Activated CD4-positive, alpha-beta T cell treated with anti-CD3 and anti-CD28 coated beads for 24 hours (primary cell): Measurements from ENCODE around the gene TTC39C.
"Not testable (repeated sequence)": the region's sequence is repeated elsewhere in the genome, so short reads cannot be mapped to it uniquely, and the experiment has no call there.

Source experiments
- DNase-seq, 2 donors: peaks; one replicate each; pipeline ENCODE4 v3.0.0-alpha.2; 2020; ENCODE audit warnings: low read depth in 2 of 2

The TTC39C gene

GRCh38 chr18:24136967-24137373, 122.4 kb downstream of the TTC39C start:
- DNase-seq: no peak

- DNase-seq: no peak
Measured at GRCh38 chr18:24138409-24138788, 123.8 kb downstream of the TTC39C start.

GRCh38 chr18:24138789-24139616, 124.4 kb downstream of the TTC39C start, which contains the start of gene CABYR:
Gene CABYR (plus strand): TSS chr18:24139062. CDS start chr18:24143115, 4,053 bp downstream.
- peak; percentile 57 to 62 for DNase-seq

GRCh38 chr18:24140697-24141096, 126.1 kb downstream of the TTC39C start:
- no peak for DNase-seq

GRCh38 chr18:24142376-24142775, 127.8 kb downstream of the TTC39C start:
- no peak for DNase-seq

GRCh38 chr18:24149591-24149990, 135.0 kb downstream of the TTC39C start:
- DNase-seq: not testable (repeated sequence)

GRCh38 chr18:24153397-24153796, 138.8 kb downstream of the TTC39C start:
- DNase-seq: no peak

GRCh38 chr18:24157855-24158254, 143.3 kb downstream of the TTC39C start:
- no peak for DNase-seq

- no peak for DNase-seq
Measured at GRCh38 chr18:24160086-24160485, 145.5 kb downstream of the TTC39C start.

- no peak for DNase-seq
Measured at GRCh38 chr18:24161304-24161703, 146.8 kb downstream of the TTC39C start.

- no peak for DNase-seq
Measured at GRCh38 chr18:24168496-24168895, 153.9 kb downstream of the TTC39C start.

- DNase-seq: no peak
Measured at GRCh38 chr18:24170360-24170759, 155.8 kb downstream of the TTC39C start.

GRCh38 chr18:24173997-24174396, 159.4 kb downstream of the TTC39C start:
- no peak for DNase-seq

GRCh38 chr18:24176727-24177416, 162.3 kb downstream of the TTC39C start:
- DNase-seq: peak; percentile 33 to 49

GRCh38 chr18:24177499-24178133, 163.1 kb downstream of the TTC39C start:
- DNase-seq: no peak

- no peak for DNase-seq
Measured at GRCh38 chr18:24180048-24180447, 165.5 kb downstream of the TTC39C start.

- DNase-seq: no peak
Measured at GRCh38 chr18:24181806-24182205, 167.3 kb downstream of the TTC39C start.
